ENCODE data around the gene TRAF3.

Gene TRAF3

GRCh38 chr14:102826161-102826560, 48.9 kb downstream of the TRAF3 start:
- Histone ChIP-seq H3K9me3 (ENCODE audit: severe bottlenecking) (no peaks in the 10 kb centered on the region), H3K27me3 (ENCODE audit: insufficient read depth, poor library complexity, severe bottlenecking) (no peaks in the 10 kb centered on the region), H3K36me3 (ENCODE audit: low read depth) (no peaks in the 10 kb centered on the region; the same call in 1 of the 2 replicates), H3K4me3 (ENCODE audit: severe bottlenecking) (no peak overlapping the region), H3K27ac (ENCODE audit: poor library complexity, severe bottlenecking) (no peak overlapping the region), H3K4me1 (ENCODE audit: insufficient read depth, poor library complexity, severe bottlenecking) (peaks cover 14% of the 10 kb centered on the region)
- DNase-seq (ENCODE audit: low spot score): no peak
- no peak for TF ChIP-seq CTCF (IDR thresholded peaks at IDR 0.05; ENCODE audit: poor library complexity, severe bottlenecking)
- ATAC-seq (ENCODE audit: low read depth): no peak

- no peak overlapping the region for H3K4me3 ChIP-seq (ENCODE audit: severe bottlenecking)
- no peaks in the 10 kb centered on the region for H3K9me3 ChIP-seq (ENCODE audit: severe bottlenecking)
- DNase-seq (ENCODE audit: low spot score) (no peak), ATAC-seq (ENCODE audit: low read depth) (no peak)
- peaks cover 14% of the 10 kb centered on the region for H3K4me1 ChIP-seq (ENCODE audit: insufficient read depth, poor library complexity, severe bottlenecking)
- no peaks in the 10 kb centered on the region; the same call in 1 of the 2 replicates for H3K36me3 ChIP-seq (ENCODE audit: low read depth)
- H3K27me3 ChIP-seq (ENCODE audit: insufficient read depth, poor library complexity, severe bottlenecking): no peaks in the 10 kb centered on the region
- no peak overlapping the region for H3K27ac ChIP-seq (ENCODE audit: poor library complexity, severe bottlenecking)
- no peak for TF ChIP-seq CTCF (IDR thresholded peaks at IDR 0.05; ENCODE audit: poor library complexity, severe bottlenecking)
Observed at GRCh38 chr14:102826751-102827675, 49.8 kb downstream of the TRAF3 start.

GRCh38 chr14:102827716-102828115, 50.5 kb downstream of the TRAF3 start:
- H3K9me3 ChIP-seq (ENCODE audit: severe bottlenecking): no peaks in the 10 kb centered on the region
- no peaks in the 10 kb centered on the region; the same call in 1 of the 2 replicates for H3K36me3 ChIP-seq (ENCODE audit: low read depth)
- DNase-seq (ENCODE audit: low spot score): no peak
- H3K4me1 ChIP-seq (ENCODE audit: insufficient read depth, poor library complexity, severe bottlenecking): peaks cover 14% of the 10 kb centered on the region
- no peaks in the 10 kb centered on the region for H3K27me3 ChIP-seq (ENCODE audit: insufficient read depth, poor library complexity, severe bottlenecking)
- H3K27ac ChIP-seq (ENCODE audit: poor library complexity, severe bottlenecking): no peak overlapping the region
- no peak overlapping the region for H3K4me3 ChIP-seq (ENCODE audit: severe bottlenecking)
- no peak for ATAC-seq (ENCODE audit: low read depth)
- no peak for TF ChIP-seq CTCF (IDR thresholded peaks at IDR 0.05; ENCODE audit: poor library complexity, severe bottlenecking)

GRCh38 chr14:102828151-102828550, 50.9 kb downstream of the TRAF3 start:
- TF ChIP-seq CTCF (IDR thresholded peaks at IDR 0.05; ENCODE audit: poor library complexity, severe bottlenecking): no peak
- peaks cover 14% of the 10 kb centered on the region for H3K4me1 ChIP-seq (ENCODE audit: insufficient read depth, poor library complexity, severe bottlenecking)
- H3K36me3 ChIP-seq (ENCODE audit: low read depth): no peaks in the 10 kb centered on the region; the same call in 1 of the 2 replicates
- DNase-seq (ENCODE audit: low spot score) (no peak), ATAC-seq (ENCODE audit: low read depth) (no peak)
- no peaks in the 10 kb centered on the region for H3K9me3 ChIP-seq (ENCODE audit: severe bottlenecking)
- H3K27me3 ChIP-seq (ENCODE audit: insufficient read depth, poor library complexity, severe bottlenecking): no peaks in the 10 kb centered on the region
- no peak overlapping the region for H3K27ac ChIP-seq (ENCODE audit: poor library complexity, severe bottlenecking)
- H3K4me3 ChIP-seq (ENCODE audit: severe bottlenecking): no peak overlapping the region
